SW480 (cell line): ENCODE data around the gene KCNJ4.

Experiments used
- DNase-seq: peaks from one replicate; pipeline ENCODE4 v3.0.0-alpha.2; 2016; ENCODE audit warnings: low spot score

The KCNJ4 gene

DNA sequence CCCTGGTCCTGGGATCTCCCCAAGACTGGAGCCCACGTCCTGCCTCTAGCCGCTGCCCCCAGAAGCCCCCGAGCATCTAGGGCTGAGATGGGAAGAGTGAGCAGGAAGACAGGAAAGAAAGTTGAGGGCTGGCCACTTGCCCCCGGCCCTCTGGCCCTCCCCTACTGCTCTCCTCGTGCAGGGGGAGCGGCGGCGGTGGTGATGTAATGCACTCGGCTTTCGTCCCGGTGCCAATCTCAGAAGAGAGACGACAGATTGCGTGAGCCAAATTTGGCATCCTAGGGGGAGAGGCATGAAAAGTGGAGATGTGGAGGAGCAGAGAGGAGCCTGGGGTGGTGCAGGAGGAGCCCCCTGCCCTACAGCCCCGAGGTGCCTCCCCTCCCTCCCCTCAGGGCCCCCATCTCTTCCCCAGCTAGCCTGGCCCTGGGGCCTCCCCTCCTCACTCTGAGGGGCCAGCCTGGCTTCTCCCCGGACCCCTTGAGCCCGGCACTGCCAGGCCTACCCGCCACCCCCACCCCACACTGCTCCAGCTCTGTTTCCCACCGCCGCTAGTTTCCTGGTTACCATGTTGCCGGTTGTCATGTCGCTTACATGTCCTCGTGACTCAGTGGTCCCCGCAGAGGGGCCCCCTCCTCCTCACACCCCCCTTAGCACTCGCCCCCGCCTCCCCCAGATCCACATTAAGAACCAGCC lies 2.5 kb downstream of the KCNJ4 start:
- DNase-seq = no peak

DNA sequence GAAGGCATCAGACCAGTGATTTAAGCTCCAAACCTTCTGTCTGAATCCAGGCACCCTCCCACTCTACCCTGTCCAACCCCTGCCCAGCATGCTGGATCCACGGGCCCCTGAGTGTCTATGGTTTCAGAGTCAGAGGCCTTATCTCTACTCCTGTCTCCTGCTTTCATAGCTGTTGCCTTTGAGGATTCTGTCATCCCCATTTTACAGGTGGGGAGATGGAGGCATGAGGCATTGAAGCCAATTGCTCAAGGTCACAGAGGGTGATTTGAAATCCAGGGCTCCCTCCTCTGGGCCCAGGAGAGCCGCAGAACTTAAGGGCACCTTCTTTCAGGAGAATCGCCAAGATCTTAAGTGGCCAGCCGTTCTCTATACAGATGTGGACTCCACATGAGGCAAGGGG lies 3.1 kb downstream of the KCNJ4 start:
- no peak for DNase-seq

DNA sequence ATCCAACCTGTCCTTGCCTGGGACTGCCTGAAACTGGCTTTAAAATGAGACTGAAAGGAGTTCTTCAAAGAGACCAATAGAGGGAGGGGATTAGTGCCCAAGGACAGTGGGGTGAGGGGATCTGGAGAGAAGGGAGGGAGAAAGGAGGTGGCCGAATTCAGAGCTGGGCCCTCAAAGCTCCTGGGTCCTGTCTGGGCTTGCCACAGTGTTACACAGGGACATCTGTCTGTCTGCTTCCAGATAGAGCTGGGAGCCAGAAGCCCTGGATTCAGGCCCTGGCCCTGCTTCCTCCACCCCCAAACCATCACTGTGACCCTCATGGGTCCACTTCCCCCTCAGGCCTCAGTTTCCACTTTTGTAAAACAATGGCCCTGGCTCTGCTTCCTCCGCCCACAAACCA lies 3.6 kb downstream of the KCNJ4 start:
- DNase-seq = no peak

DNA sequence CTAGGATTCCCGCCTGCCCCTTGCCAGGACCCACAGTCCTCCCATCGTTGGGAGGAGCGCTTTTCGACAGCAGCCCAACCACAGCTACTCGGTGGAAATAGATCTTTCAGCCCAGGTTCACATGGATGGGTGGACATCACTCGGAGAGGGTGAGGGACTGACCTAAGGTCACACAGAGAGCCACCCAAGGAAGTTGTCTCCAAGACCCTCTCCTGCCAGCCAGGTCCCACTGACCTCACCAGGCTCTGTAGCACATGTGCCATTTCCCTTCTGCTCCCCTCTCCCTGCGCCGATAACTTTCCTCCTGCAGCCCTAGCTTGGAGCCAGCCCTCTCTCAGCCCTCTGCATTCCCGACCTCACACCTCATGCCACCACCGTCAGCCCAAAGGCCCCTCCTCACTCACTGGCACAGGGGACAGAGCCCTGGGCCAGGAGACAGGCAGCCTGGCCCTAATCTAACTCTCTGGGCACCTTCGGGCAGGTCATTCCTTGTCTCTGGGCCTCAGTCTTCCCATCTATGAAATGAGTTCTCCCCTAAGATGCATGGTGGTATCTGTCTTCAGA lies 4.7 kb downstream of the KCNJ4 start:
- DNase-seq = no peak

DNA sequence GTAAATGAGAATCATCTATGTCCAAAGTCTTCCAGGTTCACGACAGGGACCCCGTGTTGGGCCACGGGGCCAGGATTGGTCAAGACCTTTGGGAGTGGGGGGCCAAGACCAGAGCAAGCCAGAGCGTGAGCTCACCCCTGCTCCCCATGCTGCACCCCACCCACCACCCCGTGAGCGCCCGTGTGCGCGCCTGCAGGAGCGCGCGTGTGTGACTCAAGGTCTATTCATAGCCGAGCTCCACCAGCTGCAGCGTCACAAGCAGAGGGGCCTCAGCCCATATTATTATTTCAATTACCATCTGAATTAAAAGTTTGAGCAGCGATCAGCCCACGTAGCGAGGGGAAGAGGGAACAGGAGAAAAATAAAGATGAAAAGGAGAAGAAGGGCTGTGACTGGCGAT lies 5.2 kb downstream of the KCNJ4 start:
- no peak for DNase-seq

DNA sequence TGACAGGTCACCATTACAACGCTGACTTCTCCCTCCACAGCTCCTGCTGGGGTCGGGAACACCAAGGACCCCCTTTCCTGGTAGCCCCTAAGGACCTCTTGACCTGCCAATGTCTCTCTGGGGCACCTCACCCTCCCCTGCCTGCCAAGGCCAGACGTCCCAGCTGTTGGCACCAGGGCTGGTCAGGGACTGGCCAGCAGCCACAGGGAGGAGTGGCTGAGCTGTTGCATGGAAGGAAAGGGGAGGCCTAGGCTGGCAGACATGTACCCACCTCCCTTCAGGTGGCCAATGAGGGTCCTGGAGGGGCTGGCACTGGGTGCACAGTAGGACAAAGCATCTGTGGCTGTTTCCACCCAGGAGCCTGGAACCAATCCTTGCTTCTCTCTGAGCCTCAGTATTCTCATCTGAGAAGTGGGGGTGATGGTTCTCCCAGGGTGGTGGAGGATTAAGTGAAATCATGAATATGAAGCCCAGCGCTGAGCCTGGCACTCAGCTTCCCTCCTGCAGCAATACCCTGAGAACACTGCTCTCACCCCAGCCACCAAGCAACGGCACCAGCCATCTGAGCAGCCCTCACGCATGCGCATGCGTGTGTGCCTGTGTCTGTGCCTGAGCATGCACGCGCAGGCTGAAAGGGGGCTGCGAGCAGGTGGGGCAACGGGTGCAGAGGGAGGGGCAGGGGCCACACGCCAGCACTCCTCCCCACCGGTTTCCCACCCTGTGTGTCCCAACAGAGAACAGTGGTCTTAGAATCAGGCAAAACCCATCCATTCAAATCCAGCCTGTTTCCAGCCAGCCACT lies 5.9 kb downstream of the KCNJ4 start:
- DNase-seq = no peak

DNA sequence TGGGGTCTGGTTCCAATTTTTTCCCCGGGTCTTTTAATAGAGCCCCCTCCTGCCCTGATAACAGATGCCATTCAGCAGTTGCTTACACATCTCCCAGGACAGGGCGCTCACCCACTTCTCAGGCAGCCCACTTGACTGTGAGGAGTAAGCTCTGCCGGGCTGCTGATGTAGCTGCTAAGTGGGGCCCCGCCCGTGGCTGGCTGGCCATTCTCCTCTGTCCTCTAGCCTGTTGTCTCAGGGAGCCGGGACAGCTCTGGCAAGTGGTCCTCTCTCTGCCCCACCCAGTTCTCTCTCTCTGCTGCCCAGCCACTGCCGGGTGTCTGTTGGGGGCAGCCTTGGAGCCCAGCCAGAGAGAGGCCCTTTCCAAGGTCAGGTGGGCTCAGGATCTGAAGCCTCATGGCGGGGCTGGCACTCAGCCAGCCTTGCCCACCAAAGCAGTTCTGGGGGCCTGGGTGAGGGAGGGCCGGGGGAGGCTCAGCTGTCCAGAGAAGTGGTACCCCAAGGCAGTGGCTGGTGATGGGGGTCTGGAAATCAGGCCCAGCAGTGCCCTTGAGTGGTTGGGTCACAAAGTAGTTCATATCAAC lies 8.9 kb downstream of the KCNJ4 start:
- no peak for DNase-seq

DNA sequence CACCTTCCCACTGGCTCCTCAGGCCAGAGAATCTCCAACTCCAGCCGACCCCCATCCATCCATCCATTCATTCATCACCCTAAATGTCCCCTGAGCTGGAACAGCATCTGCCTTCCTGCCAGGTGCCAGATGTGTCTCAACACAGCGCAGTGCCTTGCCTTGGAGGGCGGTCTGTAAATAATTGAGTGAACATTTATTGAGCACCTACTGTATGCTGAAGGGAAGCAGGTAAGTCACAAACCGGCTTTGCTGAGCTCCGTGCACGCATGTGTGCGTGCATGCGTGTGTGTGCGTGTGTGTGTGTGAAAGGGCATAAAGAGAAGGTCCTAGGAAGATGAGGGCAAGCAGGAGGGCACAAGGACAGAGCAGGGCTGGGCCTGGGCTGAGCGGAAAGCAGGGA lies 10.2 kb downstream of the KCNJ4 start:
- DNase-seq = no peak

DNA sequence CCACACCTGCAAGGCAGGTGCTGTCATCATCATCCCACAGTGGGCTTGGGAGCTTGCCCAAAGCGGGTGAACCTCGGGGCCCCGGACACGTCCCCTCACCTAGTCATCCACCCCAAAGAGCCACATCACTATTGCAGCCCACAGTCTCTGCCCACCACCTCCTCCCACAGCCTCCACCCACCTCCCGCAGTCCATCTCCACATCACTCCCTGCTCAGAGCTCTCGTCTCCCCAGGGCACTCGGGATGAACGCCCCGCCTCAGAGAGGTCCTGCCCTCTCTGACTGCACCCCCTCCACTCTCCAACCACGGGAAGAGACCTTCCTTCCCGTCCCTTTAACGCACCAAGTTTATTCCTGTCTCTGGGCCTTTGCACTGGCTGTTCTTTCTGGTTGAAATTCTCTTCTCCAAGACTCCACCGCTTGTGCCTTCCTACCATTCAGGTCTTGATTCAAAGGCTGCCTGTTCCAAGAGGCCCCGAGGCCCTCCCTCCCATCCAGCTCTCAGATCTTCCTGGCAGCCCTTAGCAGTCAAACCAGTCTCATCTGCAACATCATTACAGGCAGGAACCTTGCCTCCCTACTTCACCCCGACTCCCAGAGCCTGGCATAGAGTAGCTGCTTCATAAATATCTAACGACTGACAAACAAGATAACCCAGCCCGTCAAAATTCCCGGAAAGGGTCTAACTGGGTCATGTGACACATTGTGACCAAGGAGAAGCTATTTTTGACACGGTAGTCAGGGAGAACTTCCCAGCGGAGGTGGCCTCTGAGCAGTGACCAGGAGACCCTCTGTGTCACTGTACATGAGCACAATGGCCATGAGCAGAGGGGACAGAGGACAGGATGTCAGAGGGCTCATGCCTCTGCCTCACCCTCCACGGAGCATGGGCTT lies 11.1 kb downstream of the KCNJ4 start:
- DNase-seq = no peak

DNA sequence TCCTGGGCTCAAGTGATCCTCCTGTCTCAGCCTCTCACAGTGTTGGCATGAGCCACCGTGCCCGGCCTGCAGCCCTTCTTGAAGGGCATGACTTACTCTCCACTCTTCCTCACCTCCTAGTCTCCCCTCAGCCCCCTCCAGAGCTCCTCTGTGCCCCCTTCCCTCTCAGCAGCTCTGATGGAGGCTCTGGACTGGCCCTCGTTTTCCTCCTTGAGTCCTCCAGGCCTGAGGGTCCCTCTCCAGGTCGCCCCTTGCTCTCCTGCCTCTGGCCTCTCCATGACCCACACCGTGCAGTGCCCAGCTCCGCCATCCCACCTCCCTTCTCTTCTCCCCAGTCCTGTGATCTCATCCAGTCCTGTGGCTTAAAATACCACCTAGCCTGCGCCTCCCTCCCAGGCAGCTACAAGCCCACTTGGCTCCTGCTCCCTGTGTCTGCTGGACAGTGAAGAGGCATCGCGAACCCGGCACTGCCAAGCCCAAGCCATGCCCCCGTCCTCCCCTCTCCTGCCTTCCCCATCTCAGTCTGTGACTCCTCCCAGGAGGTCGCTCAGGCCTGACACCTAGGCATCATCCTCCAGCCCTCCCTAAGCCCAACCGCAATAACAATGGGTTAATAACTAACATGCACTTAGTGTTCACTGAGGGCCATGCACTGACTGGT lies 11.9 kb downstream of the KCNJ4 start:
- no peak for DNase-seq

DNA sequence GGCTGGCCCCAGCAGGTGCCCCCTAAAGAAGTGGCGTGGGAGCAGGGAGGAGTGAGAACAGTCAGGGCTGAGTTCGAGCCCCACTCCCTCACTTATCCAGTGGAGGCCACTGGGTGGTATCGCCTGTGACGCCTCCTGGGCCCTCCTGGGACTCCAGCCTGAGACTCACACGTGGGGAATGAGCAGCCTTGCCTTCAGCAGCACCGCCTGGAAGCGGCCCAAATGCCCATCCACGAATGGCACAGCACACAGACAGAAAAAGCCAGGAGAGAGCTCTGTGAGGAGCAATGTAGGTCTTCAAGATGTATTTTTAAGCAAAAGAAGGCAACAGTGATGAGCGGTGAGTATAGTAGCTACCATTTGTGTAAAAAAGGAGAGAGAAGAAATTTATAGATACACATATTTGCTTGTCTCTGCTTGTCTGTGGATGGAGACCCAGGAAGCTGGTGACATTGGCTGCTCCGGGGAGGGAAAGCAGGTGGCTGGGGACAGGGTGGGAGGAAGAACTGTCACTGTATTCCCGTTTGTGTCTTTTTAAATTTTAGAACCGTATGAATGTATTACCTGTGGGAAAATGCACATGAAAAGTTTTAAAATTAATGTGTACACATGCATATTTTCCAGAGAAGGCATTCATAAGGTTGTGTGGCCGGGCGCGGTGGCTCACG lies 13.2 kb downstream of the KCNJ4 start:
- DNase-seq = no peak

DNA sequence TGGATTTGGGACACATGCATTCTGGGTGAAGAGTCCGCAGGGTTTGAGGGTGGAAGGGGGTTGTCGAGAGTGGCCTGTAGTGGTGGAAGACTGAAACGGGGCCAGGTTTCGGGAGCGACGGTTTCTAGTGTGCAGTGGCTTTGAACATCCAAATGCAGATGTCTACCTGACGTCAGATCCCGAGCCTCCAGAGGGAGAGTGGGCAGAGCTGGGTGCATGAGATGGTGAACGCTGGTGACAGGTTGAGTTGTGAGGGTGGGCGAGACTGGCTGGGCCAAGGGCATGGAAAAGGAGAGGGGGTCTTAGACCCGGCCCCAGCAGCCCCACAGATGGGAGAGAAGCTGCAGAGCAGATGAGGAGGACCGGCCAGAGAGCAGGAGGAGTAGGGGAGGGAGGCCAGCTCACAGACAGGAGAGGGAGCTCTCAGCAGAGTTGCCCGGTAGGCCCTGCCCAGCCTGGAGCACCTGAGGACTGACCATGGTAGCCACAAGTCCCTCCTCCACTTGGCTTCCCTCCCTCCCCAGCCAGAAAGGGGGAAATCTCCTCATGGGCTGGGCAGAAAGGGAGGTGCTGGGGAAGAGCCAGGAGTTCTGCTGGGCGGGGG lies 14.2 kb downstream of the KCNJ4 start:
- no peak for DNase-seq

DNA sequence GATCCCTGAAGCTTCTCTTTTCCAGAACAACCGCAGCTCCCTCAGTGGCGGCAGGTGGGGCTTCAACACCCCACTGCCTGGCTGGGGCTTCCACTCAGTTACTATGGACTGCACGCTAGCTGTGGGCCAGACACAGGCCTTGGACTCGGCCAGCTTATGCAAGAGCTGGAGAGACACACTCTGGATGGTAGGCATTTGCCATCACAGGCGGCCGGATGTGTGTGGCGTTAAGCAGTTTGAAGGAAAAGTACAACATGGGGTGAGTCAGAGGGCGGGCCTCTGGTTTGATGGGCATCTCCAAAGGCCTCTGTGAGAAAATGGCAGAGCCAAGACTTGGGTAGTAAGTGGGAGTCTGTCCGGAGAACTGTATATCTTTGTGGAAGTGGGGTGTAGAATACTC lies 17.6 kb downstream of the KCNJ4 start:
- DNase-seq = no peak

DNA sequence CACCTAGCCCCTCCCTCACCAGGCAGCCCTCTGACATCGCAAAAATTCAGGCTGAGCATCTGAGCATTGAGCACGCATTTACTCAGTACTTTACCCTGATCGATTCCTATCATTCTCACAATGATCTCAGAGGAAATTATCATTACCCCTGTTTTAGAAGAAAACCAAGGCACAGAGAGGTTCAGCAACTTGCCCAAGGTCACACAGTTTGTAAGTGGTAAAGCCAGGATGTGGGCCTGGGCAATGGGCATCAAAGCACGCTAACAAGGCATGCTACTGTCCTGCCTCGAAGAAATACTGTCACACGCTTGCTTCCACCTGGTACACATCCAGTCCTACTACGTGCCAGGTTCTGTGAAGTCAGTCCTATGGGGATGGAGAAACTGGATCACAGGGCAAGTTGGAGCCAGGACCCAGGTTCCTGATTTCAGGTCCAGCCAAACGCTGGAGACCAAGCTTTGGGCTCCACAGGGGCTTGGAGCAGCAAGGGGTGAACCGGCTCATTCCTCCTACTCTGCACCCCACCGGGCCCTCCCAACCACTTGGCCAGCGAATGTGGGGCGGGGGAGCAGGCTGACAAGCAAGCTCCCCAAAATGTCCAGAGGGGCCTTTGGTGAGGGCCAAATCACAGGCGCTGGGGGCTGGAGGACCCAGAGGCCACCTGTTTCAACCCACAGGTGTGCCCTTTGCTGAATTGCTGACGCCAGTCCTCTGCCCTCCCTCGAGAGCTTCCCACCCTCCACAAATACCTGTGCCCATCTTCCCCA lies 18.2 kb downstream of the KCNJ4 start:
- DNase-seq = no peak

DNA sequence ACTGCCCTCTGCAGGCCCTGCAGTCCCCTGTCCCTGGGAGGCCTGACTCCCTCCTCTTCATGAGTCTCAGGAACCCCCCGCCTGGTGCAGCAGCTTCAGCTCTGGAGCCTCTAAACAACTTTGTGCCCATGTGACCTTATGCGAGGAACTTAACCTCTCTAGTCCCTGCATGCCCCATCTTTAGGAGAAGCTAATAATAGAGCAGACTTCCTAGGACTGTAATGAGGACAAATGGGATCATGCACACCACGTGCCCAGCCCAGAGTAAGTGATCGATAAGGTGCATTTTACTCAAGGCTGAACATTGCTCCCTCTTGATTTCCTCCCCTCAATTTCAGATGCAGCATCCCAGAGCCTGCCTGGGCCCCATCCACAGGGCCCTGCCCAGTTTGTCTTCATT lies 19.0 kb downstream of the KCNJ4 start:
- DNase-seq = no peak

DNA sequence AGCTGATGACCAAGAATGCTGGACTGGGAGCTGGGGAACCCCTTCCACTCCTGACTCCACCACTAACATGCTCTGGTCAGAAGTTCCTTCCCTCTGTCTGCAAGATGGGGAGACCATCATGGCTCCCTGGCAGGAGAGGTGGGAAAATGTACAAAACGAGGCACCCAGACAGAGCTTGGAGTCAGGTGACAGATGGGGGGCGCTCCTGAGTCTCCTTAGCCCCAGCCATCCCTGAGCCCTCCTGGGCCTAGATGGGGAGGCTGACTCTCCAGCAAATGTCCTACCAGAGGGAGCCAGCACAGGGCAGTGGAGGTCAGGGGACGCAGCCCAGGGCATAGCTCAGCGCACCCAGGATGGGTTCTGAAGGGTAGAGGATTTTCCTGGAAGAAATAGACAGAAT lies 20.0 kb downstream of the KCNJ4 start:
- DNase-seq = no peak

DNA sequence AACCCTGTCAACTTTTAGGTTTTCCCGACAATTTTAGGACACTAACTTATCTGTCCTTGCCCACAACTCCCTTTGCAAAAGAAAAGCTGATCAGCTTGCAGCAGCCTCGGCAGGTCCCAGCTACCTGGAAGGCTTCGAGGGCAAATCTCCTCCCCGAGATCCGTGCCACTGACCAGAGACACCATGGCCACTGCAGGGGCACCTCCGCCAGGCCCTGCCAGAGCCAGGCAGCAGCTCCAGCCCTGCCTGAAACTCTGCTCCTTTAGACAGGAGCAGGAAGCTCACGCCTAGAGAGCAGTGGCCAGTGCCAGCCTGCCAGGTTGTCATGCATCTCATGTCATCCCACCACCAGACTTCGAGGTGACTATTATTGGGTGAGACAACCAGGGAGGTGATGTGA lies 21.1 kb downstream of the KCNJ4 start:
- no peak for DNase-seq

DNA sequence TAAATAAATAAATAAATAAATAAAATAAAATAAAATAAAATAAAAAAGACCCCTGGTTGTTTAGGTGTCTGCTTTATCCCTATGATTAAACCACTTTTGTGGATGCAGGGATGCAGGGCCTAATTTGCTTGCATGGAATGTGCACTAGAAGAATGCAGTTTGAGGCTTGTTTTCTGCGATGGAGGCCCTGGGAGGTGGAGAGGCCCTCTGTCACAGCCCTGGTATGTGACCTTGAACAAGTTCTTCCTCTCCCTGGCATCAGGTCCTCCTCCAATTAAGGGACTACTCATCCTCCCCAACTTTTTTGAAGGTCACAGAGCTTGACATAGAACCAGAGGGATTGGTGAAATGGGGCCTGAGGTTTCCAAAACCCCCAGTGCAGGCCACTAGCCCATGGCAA lies 22.7 kb downstream of the KCNJ4 start:
- DNase-seq = no peak

DNA sequence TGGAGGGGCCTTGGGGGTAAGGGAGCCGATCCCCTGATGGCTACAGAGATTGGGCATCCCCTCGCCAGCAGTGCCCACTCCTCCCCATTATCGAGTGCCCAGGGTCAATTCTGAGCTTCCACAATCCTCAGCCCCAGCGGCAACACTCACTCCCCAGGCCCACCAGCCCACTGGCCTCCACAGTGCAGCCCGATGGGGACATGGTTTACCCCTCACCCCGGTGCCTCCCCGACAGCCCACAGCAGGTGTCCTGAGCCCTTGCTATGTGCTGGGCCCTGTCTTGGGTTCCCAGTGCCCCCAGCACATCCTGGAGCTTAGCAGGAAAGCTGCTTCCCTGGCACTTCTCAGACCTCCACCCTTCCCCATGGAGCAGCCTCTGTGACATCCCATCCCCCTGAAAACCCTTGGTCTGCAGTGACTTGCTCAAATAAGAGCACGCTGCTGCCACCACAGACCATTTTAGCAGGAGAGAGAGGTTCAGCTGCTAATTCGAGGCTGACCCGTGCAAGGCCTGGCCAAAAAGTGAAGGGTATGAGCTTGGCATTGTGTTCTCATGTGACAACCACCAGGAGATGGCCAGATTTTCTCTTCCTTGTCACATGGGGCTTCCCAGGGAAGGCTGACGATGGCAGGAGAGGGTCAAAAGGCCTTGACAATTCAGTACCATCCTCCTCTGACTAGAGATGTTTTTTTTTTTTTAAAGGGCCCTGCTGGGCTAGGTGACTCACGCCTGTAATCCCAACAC lies 23.6 kb downstream of the KCNJ4 start:
- no peak for DNase-seq
